Activated CD4-positive, alpha-beta T cell treated with anti-CD3 and anti-CD28 coated beads, Interleukin-2, amount 50 U/mL, for 24 hours (primary cell): ENCODE data around the gene LAIR2.
A peak's percentile ranks its signal among the peaks of the same experiment; 100 is the strongest.

Source experiments
- DNase-seq, 2 donors: peaks; one replicate each; pipeline ENCODE4 v3.0.0-alpha.2; 2020; ENCODE audit warnings: low read depth in 1 of 2, low spot score in 1 of 2

The LAIR2 gene

GRCh38 chr19:54530866-54531265 lies 28.2 kb downstream of the LAIR2 start:
- DNase-seq, result no peak

DNA sequence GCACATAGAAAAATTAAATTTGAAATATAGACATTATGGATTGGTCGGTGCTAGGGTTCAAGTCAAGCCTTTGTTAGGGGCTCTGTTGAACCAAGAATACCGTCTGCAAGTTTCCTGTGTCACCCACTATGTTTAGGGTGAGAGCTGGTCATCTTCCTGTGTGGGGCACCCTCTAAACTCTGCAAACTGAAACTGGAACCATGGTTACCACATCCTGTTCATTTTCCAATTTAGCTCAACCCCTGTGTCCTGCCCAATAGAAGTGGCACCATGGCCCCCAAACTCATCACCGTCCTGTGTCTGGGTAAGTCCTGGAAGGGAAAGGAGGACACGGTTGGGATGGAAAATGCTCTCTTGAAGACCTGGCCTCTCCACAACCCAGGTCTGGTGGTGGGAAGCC lies 29.9 kb downstream of the LAIR2 start:
- no peak for DNase-seq

GRCh38 chr19:54533476-54533875 lies 30.8 kb downstream of the LAIR2 start:
- DNase-seq, result no peak

DNA sequence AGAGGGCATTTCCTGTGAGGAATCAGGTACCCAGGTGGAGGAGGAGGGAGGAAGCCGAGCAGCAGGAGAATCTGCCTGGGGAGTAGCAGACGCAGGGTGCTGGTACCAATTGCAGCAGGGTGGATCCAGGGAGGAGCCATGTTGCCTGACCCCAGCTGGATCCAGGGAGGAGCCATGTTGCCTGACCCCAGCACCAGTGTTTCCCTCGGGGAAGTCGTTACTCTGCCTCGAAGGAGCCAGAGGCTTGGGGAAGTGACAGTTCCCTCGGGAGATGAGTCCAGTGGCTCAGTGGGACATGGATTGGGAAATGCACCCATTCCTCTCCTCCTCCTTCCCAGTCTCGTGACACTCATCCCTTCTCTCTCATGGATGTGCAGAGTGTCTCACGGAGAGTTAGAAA lies 31.5 kb downstream of the LAIR2 start:
- no peak for DNase-seq

DNA sequence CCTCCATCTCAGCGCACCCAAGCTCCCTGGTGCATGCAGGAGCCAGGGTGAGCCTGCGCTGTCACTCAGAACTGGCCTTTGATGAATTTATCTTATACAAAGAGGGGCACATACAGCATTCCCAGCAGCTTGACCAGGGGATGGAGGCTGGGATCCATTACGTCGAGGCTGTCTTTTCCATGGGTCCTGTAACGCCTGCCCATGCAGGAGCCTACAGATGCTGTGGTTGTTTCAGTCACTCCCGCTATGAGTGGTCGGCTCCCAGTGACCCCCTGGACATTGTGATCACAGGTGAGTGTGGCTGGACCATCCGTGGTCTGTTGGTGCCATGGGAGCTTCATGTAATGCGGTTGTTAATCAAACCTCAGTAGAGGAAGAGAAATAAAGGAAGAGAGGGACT lies 33.0 kb downstream of the LAIR2 start:
- DNase-seq, result no peak

DNA sequence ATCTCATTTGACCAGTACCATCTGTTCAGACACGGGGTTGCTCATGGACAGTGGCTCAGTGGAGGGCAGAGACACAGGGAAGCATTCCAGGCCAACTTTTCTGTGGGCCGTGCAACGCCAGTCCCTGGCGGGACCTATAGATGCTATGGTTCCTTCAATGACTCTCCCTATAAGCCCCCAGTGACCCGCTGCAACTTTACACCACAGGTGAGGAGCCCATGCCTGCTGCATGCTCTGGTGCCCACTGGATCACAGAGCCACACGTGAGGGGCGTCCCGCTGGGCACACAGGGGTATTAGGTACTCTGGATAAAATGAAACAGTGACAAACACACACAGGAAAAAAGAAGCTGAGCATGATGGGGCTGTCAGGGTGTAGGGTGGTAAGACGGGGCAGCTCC lies 34.3 kb downstream of the LAIR2 start:
- DNase-seq, result no peak

DNA sequence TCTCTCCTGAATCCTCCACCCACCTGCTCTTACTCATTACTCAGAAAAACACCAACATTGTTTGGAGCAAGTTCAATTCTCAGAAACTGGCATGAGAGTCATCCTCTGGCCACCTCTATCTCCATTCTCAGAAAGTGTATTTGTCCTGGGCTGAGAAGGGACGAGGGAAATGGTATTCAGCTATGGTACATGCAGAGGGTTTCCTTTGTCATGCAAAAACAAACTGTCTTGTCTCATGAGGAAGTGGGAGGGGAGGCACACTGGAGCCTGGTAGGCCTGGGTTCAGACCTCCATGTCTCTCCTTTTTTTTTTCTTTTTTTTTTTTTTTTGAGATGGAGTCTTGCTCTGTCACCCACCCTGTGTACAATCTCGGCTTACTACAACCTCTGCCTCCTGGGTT lies 39.1 kb downstream of the LAIR2 start:
- no peak for DNase-seq

- DNase-seq, result no peak
Observed at GRCh38 chr19:54548806-54549205, 46.2 kb downstream of the LAIR2 start.

GRCh38 chr19:54549224-54549623 lies 46.6 kb downstream of the LAIR2 start:
- DNase-seq, result no peak

- DNase-seq, result peak in 1 of 2 donors; percentile 4
Observed at GRCh38 chr19:54551293-54551692, 48.7 kb downstream of the LAIR2 start.

DNA sequence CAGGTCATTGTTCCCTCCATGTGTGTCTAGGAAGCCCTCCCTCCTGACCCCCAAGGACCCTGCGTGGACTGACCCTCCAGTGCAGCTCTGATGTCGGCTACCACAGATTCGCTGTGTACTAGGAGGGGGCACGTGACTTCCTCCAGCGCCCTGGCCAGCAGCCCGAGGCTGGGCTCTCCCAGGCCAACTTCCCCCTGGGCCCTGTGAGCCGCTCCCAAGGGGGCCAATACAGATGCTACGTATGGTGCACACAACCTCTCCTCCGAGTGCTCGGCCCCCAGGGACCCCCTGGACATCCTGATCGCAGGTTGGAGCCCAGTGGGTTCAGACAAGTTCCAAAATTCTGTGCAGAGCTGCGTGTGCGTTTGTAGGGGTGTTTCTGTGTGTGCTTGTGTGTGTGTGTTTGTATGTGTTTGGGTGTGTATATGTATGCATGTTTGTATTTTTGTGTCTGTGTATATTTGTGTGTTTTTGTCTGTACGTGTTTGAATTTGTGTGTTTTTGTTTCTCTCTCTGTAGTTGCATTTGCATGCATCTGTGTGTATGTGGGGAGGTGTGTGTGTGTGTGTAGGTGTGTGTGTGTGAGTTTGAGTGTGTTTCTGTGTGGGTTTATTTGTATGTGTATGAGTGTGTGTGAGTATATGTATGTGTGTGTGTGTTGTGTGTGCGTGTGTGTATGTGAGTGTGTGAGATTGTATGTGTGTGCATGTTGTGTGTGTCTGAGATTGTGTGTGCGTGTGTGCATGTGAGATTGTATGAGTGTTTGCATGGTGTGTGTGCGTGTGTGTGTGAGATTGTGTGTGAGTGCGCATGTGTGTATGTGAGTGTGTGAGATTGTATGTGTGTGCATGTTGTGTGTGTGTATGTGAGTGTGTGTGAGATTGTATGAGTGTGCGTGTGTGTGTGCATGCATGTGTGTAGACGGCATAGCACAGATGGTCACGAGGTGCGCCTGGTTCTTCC lies 49.6 kb downstream of the LAIR2 start:
- DNase-seq, result no peak

DNA sequence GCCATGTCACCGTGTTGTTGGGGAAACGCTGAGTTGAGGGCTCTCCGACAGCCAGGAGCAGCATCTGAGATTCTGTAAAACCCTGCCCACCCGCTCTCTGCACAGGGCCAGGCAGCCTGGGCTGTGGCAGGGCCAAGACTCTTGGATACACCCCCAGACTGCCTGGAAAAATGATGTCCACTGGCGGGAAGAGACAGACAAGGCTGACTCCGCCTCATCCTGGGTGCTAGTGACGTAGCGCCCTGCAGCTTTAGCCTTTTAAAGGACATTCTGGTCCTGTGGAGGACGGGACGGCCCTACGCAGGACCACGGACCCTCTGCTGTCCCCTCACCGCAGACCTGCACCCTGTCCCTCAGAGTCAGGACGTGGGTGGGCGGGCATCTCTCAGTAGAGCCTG lies 50.3 kb downstream of the LAIR2 start:
- no peak for DNase-seq

- no peak for DNase-seq
Observed at GRCh38 chr19:54554006-54554405, 51.4 kb downstream of the LAIR2 start.

DNA sequence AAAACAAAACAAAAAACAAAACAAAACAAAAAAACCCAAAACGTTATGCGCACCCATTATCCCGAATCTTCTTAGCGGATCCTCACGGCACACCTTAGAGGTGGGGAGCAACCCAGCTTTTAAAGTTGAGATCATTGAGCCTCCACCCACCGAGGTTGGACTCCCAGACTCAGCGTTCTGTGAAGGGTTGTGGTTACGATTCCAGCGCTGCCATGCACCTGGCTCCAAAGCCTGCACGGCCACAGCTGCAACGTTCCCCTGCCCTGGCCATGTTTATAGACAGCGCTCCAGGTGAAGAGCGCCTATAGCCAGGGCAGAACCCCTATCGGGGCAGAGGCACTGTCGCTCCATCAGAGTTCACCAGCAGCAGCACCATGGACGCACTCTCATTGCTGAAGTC lies 52.3 kb downstream of the LAIR2 start:
- DNase-seq, result no peak

DNA sequence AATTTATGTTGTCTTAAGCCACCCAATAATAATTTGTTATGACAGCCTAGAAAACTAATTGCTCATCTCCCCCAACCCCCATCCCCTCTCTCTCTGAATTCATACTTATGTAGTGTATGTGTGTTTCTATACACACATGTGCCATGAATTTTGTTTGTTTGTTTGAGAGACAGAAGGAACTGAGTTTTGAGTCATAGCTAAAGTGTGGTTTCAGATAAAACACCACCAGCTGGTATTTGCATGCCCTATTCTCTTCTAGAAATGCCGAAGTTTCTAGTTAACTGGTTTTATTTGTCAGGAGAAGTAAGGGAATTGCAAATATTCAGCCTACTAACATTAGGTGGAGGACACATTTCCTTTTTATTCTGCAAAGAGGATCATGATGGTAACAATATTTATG lies 53.6 kb downstream of the LAIR2 start:
- no peak for DNase-seq

DNA sequence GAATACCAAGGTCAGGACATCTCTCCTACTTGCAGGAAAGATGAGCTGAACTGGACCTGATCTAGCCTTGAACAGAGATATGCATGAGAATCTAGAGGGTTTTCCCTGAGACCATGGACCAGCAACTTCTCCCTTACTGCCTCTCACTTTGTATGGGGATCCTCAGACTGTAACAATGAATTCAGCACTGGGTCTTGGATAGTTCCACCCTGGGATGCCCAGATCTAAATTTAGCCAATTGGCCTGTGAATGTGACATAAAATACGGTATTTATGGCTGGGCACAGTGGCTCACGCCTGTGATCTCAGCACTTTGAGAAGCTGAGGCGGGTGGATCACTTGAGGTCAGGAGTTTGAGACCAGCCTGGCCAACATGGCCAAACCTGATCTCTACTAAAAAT lies 55.7 kb downstream of the LAIR2 start:
- DNase-seq, result no peak
